Measurements from ENCODE around the gene ZMAT5. TPM values are rescaled to one million over a fixed set of nuclear protein-coding genes. Genes with fewer than 3 reads are reported as not detected.

The ZMAT5 gene
- total RNA-seq, 1 experiment from 2014 or later, result 24.2 TPM

DNA sequence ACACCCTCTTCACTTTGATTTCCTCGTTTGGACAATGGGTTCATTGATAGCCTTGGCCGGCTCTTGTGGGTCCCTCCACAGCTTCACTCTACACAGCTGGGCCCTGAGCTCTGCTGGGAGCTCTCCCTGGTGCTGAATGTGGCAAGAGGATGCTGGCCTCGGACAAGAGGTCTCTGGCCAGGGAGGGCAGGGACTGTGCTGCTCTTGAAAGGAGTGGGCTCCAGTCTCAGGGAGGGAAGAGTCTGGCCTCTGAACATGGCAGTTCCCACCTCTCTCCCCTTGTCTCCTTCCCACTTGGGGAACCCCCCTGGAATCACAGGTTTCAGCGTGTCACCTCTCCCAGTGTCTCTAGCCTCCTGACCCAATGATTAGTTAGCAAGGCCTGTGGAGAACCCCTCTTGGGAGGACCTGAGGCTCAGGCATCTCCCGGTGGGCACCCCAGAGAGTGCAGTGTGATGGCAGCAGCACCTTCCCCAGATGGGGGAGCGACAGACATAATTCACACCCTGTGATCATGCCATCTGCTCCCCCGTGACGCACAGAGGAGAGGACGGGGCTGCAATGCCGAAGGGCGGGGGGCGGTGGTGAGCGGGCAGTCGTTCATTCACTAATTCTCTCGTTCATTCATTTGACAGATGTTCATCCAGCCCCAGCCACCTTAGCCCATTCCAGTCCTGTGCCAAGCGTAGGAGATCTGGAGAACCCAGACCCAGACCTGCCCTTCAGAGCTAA is 49.8 kb downstream of the ZMAT5 start:
- no peaks in the 10 kb centered on the region for H3K9me2 ChIP-seq (replicated peaks; ENCODE audit: low read length)
- H2AFZ ChIP-seq (ENCODE audit: low read length), result no peak overlapping the region
- POLR2A ChIA-PET (ENCODE audit: unreplicated experiment), result no interaction called here
- H3K79me2 ChIP-seq (ENCODE audit: low read length), result no peaks in the 10 kb centered on the region
- no peaks in the 10 kb centered on the region for H4K20me1 ChIP-seq (ENCODE audit: low read length)
- CTCF ChIA-PET, result no interaction called here
- no peak overlapping the region for H3K4me3 ChIP-seq (ENCODE audit: low read length)
- H3K9ac ChIP-seq (ENCODE audit: low read length), result no peak overlapping the region
- no peaks in the 10 kb centered on the region for H3K36me3 ChIP-seq (ENCODE audit: low read depth, low read length)
- peak; percentile 71 for ATAC-seq
- no peaks in the 10 kb centered on the region; the same call in 1 of the 2 replicates for H3K4me1 ChIP-seq (ENCODE audit: insufficient read depth, low read length)
- H3K4me2 ChIP-seq (ENCODE audit: low read length), result no peak overlapping the region
- TF ChIP-seq EZH2phosphoT487 (IDR thresholded peaks at IDR 0.05; ENCODE audit: borderline replicate concordance, low read length), result no peak
- no peak for TF ChIP-seq CTCF (conservative IDR thresholded peaks at IDR 0.05; ENCODE audit: low read depth, low read length)
- no peak for TF ChIP-seq EZH2 (IDR thresholded peaks at IDR 0.05; ENCODE audit: low read length, unreplicated experiment)
- H3K27ac ChIP-seq (ENCODE audit: low read length), result no peak overlapping the region
- intact Hi-C loops (cut with micrococcal nuclease), result no loop called here
- no peaks in the 10 kb centered on the region for H3K9me3 ChIP-seq (ENCODE audit: low read length)
- no TSS peak for BruUV-seq (replicated peaks)
- peak; percentile 69 for DNase-seq
- H3K27me3 ChIP-seq (ENCODE audit: low read length), result peaks cover 8% of the 10 kb centered on the region
- H3F3A ChIP-seq (ENCODE audit: low read length, unreplicated experiment), result no peaks in the 10 kb centered on the region

DNA sequence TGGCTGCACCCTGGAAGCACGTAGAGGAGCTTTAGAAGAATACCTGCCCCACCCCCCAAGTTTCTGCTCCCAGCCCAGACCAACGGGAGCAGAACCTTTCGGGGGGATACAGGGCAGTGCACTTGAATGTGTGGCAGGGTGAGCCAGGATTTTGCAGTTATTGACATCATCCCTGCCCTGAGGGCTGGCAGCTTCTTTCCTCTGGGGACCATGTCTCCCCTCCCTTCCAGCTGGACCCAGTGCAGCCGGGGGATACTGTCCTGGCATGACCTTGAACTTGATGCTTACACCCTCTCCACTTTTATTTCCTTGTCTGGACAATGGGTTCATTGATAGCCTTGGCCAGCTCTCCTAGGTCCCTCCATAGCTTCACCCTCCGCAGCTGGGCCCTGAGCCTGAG is 51.1 kb downstream of the ZMAT5 start:
- CTCF ChIA-PET, result no interaction called here
- intact Hi-C loops (cut with micrococcal nuclease), result no loop called here
- POLR2A ChIA-PET (ENCODE audit: unreplicated experiment), result no interaction called here
- ATAC-seq, result no peak
- Histone ChIP-seq H4K20me1 (ENCODE audit: low read length) (no peaks in the 10 kb centered on the region), H3K9me3 (ENCODE audit: low read length) (no peaks in the 10 kb centered on the region), H3K4me1 (ENCODE audit: insufficient read depth, low read length) (no peaks in the 10 kb centered on the region; the same call in 1 of the 2 replicates), H3F3A (ENCODE audit: low read length, unreplicated experiment) (no peaks in the 10 kb centered on the region), H3K36me3 (ENCODE audit: low read depth, low read length) (no peaks in the 10 kb centered on the region), H3K9ac (ENCODE audit: low read length) (no peak overlapping the region), H3K79me2 (ENCODE audit: low read length) (no peaks in the 10 kb centered on the region), H3K4me2 (ENCODE audit: low read length) (no peak overlapping the region), H3K27ac (ENCODE audit: low read length) (no peak overlapping the region), H3K4me3 (ENCODE audit: low read length) (no peak overlapping the region), H3K9me2 (replicated peaks; ENCODE audit: low read length) (no peaks in the 10 kb centered on the region), H2AFZ (ENCODE audit: low read length) (no peak overlapping the region), H3K27me3 (ENCODE audit: low read length) (peaks cover 8% of the 10 kb centered on the region)
- DNase-seq, result no peak
- BruUV-seq (replicated peaks), result no TSS peak
- TF ChIP-seq EZH2phosphoT487 (IDR thresholded peaks at IDR 0.05; ENCODE audit: borderline replicate concordance, low read length) (no peak), CTCF (conservative IDR thresholded peaks at IDR 0.05; ENCODE audit: low read depth, low read length) (no peak), EZH2 (IDR thresholded peaks at IDR 0.05; ENCODE audit: low read length, unreplicated experiment) (no peak)

GRCh38 chr22:29715240-29715639 is 51.6 kb downstream of the ZMAT5 start:
- CTCF ChIA-PET, result no interaction called here
- Histone ChIP-seq H2AFZ (ENCODE audit: low read length) (no peak overlapping the region), H3K4me3 (ENCODE audit: low read length) (no peak overlapping the region), H3K9ac (ENCODE audit: low read length) (no peak overlapping the region), H3K4me2 (ENCODE audit: low read length) (no peak overlapping the region), H3F3A (ENCODE audit: low read length, unreplicated experiment) (no peaks in the 10 kb centered on the region), H3K4me1 (ENCODE audit: insufficient read depth, low read length) (no peaks in the 10 kb centered on the region; the same call in 1 of the 2 replicates), H4K20me1 (ENCODE audit: low read length) (no peaks in the 10 kb centered on the region), H3K27ac (ENCODE audit: low read length) (no peak overlapping the region), H3K27me3 (ENCODE audit: low read length) (peaks cover 8% of the 10 kb centered on the region), H3K36me3 (ENCODE audit: low read depth, low read length) (no peaks in the 10 kb centered on the region), H3K9me2 (replicated peaks; ENCODE audit: low read length) (no peaks in the 10 kb centered on the region), H3K79me2 (ENCODE audit: low read length) (no peaks in the 10 kb centered on the region), H3K9me3 (ENCODE audit: low read length) (no peaks in the 10 kb centered on the region)
- ATAC-seq, result no peak
- BruUV-seq (replicated peaks), result no TSS peak
- no peak for DNase-seq
- no peak for TF ChIP-seq EZH2phosphoT487 (IDR thresholded peaks at IDR 0.05; ENCODE audit: borderline replicate concordance, low read length)
- no peak for TF ChIP-seq EZH2 (IDR thresholded peaks at IDR 0.05; ENCODE audit: low read length, unreplicated experiment)
- no peak for TF ChIP-seq CTCF (conservative IDR thresholded peaks at IDR 0.05; ENCODE audit: low read depth, low read length)
- intact Hi-C loops (cut with micrococcal nuclease), result no loop called here
- POLR2A ChIA-PET (ENCODE audit: unreplicated experiment), result no interaction called here

Measured in PC-3 (cell line).